Measurements from ENCODE around the gene ATG5.

Gene ATG5

DNA sequence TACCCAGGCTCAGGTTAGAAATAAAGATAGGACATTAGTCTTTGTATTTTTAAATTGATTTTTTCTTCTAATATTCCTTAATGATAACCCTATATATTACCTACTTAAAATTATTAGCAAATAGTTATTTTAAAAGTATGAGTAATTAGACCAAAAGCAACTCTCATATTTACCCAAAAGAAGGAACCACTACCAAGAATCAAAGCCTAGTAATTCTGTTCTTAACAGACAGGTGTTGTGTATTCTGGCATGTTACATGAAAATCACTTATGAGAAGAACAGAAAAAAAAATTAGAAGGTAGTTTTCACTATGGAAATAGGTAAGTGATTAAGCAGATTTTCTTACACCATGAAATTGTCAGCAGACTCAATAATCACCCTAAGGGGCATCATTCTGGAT is 105.1 kb downstream of the ATG5 start:
- DNase-seq (ENCODE audit: low spot score): no peak

DNA sequence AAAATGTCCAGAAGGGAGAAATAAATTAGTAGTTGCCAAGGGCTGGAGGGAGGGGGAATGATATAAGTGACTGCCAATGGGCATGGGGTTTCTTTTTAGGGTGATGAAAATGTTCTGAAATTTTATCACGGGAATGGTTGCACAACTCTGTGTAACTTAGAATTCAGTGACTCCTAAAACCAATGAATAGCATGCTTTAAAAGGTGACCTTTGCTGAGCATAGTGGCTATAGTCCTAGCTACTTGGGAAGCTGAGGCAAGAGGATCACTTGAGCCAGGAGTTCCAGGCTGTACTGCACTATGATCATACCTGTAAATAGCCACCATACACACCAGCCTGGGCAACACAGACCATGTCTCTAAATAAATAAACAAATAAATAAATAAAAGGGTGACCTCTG is 109.0 kb downstream of the ATG5 start:
- DNase-seq (ENCODE audit: low spot score): no peak

DNA sequence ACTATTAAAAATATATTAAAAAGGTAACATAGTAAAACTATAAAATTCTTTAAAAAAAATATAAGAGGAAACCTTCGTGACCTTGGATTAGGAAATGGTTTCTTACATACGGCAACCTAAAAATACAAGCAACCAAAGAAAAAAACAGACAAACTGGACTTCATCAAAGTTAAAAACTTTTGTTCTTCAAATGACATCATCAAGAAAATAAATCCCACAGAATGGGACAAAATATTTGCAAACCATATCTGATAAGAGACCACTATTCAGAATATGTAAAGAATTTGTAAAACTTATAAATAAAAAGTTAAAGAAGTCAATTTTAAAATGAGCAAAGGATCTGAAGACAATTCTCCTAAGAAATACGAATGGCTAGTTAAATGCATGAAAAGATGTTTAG is 110.0 kb downstream of the ATG5 start:
- DNase-seq (ENCODE audit: low spot score): no peak

DNA sequence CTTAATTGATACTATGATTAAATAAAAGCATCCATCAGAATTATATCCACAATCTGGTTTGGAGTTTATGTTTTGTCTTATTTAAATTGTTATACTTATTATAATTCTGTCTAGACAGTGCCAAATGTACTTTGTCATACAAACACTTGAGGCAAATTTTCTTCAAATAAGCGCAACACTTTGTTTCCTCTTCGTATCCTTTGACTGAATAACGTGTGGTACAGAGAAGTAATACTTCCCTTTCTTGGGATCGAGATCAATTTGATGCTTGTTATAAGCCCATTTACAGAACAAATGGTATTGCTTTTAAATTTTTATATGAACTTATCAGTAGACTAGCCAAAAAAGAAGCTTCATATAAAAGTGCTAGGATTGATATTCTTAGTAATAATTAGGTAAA is 111.0 kb downstream of the ATG5 start:
- DNase-seq (ENCODE audit: low spot score): no peak

DNA sequence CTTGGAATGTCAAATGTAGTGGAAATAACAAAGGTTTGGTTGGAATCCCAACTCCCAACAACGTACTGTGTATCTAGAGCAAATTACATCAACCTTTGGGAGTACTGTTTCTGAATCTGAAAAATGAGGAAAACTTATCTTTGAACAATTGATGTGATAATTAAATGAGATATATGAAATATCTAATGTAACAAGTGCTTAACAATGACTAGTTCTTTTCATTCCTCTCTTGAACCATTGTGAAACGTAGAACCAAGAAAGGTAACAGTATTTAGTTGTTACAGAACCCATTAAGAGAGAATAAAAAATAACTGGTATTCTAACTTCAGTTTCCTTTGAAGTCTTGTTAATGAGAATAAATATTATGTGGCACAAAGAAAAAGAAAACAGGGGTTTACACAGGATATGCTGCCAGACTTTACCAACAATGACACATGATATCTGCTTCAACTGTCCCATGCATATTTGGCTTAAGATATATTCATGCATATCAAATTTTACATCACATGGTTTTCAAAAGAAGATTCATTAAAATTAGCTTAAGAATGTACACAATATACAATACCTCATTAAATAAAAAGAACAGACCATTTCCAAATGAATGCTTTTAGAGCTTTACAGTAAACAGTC is 111.8 kb downstream of the ATG5 start:
- DNase-seq (ENCODE audit: low spot score): no peak

DNA sequence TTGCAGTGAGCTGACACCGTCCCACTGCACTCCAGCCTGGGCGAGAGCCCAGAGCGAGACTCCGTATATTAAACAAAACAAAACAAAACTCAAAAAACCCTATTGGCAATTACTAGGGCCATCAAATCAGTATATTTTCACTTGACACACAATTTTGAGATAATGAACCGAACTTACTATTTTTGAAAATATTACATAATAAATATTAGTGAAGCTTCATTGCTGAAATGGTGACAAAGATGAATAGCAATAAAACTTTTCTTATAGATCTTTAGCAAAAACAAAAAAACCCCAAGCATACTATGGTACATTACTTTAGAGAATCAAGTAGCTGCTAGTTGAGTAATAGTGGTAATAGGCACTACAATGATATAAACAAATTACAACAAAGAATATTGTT is 113.0 kb downstream of the ATG5 start:
- no peak for DNase-seq (ENCODE audit: low spot score)

DNA sequence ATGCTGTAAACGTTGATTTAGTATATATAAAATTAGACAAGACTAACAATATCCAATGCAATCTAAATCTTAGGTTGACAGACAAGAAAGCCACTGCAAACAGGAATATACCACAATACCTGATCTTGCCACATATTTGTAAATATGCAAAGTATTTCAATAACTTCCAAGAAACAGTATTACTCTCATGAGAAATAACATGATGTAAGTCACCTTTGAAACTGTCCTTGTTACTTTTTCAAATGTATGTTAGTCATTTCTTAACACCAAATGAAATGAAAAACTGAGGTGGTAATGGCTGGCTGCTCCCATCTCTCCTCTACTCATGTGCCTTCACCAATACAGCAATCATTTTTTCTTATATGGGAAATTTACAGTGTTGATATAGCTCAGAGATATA is 118.7 kb downstream of the ATG5 start:
- no peak for DNase-seq (ENCODE audit: low spot score)

DNA sequence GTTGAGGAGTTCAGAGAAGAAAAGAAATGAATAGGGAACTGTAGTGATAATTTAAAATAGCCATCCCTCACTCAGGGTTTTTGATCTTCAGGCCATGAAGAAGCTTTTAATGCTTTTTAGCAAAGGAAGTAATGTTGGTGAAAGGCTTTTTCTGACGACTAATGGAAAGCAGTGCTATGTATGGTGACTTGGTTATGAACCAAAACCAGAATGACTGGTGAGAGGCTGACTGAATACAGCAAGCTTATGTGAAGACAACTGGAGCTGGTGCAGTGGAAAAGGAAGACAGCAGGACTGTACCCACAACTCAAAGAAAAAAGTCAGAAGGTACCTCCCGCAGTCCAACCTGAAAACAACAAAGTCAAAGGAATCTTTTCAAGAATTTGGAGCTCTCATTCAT is 120.6 kb downstream of the ATG5 start:
- DNase-seq (ENCODE audit: low spot score): no peak

DNA sequence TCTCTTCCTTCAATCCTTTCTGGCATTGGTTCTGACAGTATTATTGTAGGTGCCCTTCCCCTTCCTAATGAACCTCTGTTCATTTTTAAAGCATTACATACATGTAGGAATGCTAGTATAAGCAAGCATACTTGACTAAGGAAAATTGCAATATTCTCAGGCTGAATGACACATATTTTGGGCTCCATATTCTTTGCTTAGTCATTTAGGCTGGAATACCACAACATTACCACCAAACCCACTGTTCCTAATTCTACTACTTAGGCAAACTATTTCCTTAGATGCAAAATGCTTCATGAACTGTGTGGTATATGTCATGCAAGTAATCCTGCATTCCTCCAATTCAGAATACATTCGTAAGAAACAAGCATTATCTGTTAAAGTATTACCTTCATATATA is 125.6 kb downstream of the ATG5 start:
- peak; percentile 59 for DNase-seq (ENCODE audit: low spot score)

DNA sequence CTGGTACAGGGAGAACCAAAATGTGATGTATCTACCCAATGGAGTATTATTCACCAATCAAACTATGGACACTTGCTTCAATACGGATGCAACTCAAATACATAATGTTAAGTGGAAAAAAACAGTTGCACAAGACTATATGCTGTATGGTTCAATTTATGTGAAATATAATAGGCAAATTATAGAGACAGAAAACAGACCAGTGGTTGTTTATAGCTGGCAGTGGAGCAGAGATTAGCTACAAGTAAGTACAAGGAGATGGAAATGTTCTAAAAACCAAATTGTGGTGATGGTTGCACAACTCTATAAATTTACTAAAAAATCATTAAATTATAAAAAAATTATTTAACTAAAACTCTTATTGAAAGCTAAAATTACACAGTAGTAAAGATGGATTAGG is 126.2 kb downstream of the ATG5 start:
- DNase-seq (ENCODE audit: low spot score): no peak

DNA sequence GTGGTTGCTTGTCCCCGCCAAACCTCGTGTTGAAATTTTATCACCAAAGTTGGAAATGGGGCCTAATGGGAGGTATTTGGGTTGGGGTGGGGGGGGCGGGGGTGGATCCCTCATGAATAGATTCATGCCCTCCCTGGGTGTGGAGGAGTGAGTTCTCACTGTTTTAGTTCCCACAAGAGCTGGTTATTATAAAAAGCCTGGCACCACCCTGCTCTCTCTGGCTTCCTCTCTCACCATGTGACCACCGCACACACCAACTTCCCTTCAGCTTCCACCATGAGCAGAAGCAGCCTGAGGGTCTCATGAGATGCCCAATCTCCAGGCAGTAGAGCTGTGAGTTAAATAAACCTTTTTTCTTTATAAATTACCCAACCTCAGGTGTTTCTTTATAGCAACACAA is 128.1 kb downstream of the ATG5 start:
- DNase-seq (ENCODE audit: low spot score): no peak

DNA sequence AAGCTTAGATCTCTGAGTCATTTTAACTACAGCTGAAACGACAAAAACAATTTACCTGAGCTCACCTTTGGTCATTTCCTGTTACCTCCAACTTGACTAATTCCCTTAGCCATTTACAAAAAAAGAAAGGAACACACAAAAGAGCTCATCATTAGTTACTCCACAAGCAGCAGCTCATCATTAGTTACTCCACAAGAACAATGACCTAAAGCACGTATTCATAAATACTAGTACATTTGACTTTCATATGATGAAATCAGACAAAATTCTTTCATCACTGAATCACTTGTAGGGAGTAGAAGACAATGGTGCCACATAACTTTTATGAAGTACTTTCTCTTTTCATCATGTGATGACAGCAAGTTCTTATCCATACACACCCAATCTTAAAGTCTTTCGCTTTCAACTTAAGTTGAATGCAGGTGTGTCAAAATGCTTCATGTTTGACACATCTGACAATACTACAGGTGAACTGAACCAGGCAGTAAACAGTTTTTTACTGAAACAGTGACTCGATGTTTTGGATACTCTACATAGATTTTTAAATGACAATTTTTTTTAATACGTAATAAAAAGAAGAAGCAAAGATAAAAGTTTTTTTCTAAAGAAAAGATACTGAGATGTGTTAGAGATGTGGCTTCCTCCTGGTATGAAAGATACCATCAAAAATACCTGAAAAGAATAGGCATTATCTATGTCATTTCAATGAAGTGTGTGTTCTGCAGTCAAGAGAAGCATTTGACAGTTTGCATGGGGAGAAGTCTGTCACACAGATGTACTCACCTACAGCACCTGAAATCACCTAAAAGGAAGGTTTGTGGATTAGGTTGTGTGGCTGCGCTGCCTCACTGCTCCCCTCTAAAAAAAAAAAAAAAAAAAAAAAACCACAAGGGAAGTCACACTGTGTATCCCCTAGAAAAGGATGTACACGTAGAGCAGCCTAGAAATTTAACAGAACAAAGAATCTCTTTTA is 130.3 kb downstream of the ATG5 start:
- peak; percentile 85 for DNase-seq (ENCODE audit: low spot score)

DNA sequence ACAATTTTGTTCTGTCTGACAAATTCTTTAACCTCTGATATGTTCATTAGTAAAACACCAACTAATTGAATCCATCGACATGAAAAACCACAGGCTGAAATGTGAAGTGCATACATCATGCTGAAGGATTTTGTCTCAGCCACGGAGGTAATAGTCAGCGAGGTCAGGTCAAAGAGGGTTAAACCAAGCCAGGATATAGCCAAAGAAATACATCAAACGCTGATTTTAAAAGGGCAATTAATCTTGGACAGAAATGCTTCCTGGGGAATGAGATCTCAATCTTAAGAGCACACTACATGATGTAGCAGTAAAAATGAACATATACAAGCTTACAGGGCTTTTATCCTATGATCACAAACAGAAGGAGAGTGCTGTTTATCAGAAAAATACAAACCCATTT is 132.7 kb downstream of the ATG5 start:
- DNase-seq (ENCODE audit: low spot score): peak; percentile 73

DNA sequence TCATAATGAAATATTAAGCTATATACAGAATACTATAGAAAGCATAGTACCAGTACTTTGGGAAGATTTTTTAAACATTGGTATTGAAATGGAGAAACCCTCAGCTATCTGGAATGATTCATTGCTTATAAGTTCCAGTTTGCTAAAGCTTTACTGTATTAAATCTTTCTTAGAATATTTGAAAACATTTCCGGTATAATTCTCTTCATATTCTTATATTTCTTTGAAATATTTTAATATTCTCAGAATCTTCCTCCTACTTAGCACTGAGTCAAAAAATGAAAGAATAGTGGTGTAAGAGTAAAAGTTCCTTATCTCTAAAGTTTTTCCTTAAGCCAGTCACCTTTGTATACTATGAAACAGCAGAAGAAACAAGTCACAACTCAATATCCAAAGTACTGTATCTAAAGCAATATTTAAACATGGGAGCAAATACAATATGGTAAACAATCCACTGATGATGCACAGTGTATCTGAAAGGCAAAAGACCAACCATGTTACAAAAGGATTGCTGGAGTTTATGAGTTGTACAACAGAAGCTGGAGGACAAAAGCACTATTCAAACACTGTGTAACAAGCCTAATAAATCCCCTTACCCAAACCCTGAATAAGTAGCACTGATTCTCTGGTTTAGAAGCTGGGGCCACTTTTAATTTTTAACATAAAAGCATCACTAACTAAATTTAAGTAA is 137.3 kb downstream of the ATG5 start:
- no peak for DNase-seq (ENCODE audit: low spot score)

DNA sequence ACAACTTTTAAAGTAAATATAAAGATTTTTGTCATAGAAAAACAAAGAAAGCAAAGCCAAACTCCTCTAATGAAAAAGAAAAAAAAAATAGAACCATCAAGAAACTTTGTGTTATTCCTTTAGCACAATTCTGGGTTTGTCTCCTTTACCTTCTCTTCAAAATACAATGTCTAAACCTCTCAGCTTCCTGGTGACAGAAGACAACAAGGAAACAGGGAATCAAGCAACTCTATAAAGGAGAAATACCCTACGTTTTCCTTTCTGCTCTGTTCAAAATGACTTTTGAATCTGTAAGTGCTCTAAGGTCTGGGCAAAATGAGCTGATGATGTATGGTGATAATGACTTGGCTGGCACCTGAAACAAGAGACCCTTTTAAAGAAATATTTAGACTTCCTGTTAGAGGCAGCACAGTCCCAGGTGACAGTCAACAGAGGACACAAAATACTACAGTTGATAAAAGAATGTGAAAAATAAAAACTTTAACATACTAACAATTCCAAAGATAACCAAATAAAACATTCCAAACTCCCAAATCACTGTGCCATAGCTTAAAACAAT is 138.1 kb downstream of the ATG5 start:
- no peak for DNase-seq (ENCODE audit: low spot score)

DNA sequence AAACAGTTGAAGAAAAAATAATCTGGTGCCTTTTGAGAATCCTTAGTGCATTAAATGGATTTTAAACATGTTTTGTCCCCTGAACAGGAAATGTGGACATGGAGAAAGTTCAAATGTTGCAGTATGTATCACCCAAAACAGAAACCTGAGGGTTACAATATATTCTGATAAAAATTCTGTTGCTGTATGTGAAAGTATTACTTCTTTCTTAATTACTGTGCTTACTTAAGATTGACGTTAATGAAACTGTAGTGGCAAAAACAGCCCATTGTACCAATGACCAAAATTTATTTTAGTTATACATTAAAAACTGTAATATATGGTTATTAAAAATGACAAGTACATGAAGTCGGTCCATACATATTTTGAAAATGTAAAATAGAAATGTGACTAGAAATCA is 138.8 kb downstream of the ATG5 start:
- DNase-seq (ENCODE audit: low spot score): no peak

DNA sequence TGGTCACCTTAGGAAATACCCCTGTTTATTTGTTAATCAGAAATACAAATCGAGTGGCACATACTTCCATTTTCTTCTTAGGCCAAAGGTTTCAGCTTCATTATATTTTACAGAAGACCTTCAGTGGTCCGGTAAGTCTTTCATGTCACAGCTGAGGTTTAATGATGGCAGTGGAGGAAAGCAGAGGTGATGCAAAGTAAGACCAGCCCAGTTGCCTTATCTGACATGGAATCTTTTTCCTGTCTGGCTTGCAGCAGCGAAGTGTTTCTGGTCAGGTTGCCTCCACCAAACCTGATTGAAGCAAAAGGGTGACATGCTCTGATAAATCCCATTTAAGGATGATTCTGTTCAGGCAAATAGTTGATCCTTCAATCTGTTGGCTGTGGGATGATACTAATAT is 139.4 kb downstream of the ATG5 start:
- DNase-seq (ENCODE audit: low spot score): no peak

DNA sequence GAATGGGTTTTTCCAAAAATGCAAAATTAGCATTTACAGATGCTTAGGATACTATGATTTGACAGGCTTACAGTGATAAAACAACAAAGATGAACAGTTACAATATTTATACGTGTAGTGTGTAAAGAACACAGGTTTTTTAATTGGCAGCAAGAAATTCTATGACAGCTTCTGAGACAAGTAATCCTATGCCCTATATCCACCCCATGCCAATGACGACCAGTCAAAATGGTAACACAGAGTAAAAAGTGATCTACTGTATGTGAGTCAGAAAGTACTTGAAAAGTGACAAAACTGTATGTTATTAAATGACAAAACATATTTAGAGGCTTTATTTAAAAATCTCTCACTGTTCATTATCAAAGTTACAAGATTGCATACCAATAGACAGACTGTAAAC is 139.9 kb downstream of the ATG5 start:
- DNase-seq (ENCODE audit: low spot score): no peak

DNA sequence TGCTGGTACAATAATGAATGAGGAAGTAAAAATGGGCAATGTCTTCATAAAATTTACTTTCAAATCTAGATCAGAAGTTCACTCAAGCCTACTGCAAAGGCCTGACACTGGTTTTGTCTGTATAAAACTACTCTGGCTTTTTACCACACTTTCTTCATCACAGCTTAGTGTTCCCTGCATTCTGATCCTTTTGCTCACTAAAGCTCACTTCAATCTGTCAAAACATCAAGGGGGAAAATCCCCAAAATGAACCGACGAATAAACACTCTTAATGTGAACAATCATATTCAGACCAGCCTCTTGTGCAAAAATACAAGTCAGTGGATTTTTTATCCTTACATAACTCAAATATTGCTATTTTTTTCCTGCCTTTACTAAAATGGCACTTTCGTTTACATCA is 140.9 kb downstream of the ATG5 start:
- DNase-seq (ENCODE audit: low spot score): no peak

DNA sequence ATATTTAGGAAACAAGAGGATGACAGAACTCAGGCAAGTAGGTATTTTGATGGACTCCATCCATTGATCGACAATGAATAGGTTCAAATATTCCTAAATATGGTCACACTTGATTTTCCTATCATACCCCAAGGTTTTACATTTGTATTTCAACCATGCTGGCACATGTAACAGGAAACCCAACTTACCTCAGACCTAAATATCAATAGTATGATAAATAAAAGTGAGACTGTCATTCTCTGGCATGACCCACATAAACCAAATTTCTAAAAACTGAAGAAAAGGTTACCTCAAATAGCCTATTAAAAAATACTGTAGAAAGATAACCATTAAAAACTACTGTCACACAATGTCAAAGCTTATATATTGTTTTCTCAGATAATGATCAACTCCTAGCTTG is 142.1 kb downstream of the ATG5 start:
- DNase-seq (ENCODE audit: low spot score): no peak

DNA sequence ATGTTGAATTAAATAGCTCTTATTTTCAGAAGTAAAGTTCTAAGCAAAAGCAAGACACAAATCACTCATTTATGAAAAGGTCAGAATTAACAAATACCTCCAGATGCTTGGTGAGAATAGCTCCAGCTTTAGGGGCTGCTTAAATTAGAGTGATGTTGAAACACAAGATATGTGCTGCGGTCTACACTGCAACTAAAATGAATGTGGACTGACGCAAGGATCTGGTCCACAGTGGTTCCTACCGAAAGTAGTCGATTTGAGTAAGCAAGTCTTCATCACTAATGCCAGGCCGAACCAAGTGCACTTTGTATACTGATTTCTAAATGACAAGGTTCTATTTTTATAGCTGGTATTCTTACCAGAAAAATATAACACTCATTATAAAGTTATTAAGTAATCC is 143.1 kb downstream of the ATG5 start:
- no peak for DNase-seq (ENCODE audit: low spot score)

DNA sequence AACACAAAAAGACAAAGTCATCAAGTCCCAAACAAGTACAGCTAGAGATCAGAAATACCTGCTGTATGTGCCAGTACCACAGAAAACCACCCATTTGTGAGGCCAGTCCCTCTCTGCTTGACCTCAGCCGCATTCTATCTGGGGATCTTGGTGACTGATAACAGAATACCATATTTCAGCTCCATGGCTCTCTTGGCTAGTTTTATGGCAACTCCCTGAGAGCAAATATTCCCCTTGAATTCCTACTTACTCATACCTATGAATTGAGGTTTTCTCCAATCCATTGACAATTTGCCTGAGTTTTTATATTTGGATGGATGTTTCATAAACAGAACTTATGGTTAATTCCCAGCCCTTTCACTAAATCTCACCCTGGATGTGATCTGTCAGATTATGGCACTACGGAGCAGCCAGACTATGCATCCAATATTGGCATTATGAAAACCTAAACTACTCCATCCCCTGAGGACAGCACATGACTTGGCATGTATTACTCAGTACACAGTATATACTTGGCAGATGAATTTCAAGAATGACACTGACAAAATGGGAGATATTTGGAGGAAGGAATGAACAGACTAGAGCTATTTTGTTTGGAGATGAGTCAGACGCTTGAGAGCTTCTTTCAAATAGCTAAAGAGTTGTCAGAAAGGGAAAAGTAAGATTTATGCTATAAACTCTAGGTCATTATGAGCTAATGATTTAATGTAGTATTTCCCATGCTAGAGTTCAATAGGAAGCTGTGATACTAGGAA is 143.7 kb downstream of the ATG5 start:
- peak; percentile 60 for DNase-seq (ENCODE audit: low spot score)

Data from kidney tubule cell (primary cell).